H9 (cell line): Measurements from ENCODE around the gene CHST8. TPM values are rescaled to one million over a fixed set of nuclear protein-coding genes. Genes with fewer than 3 reads are reported as not detected.

ENCODE experiments used
- DNase-seq: peaks from one replicate; pipeline ENCODE4 v3.0.0-alpha.2; 2017
- H2AFZ ChIP-seq: one replicate; pipeline ENCODE4 v1.6.1; 2013; ENCODE audit warnings: mild to moderate bottlenecking, low read length, control low read depth, moderate library complexity
- H2AK5ac ChIP-seq: 2 replicates; pipeline ENCODE4 v1.6.1; 2013; ENCODE audit warnings: low read length, control low read depth, mixed read lengths; ENCODE audit not compliant: insufficient read length
- H2BK120ac ChIP-seq: one replicate; pipeline ENCODE4 v1.6.1; 2013; ENCODE audit warnings: low read depth, mild to moderate bottlenecking, low read length, control low read depth, inconsistent platforms; ENCODE audit not compliant: poor library complexity, severe bottlenecking
- H2BK12ac ChIP-seq: 2 replicates; pipeline ENCODE4 v1.6.1; 2013; ENCODE audit warnings: low read length, control low read depth, mixed read lengths, low read depth; ENCODE audit not compliant: insufficient read length
- H2BK15ac ChIP-seq: 2 replicates; pipeline ENCODE4 v1.6.1; 2013; ENCODE audit warnings: low read depth, low read length, control low read depth
- H2BK20ac ChIP-seq: one replicate; pipeline ENCODE4 v1.6.1; 2013; ENCODE audit warnings: low read depth, mild to moderate bottlenecking, low read length, control low read depth, inconsistent platforms; ENCODE audit not compliant: poor library complexity, severe bottlenecking
- H2BK5ac ChIP-seq: 2 replicates; pipeline ENCODE4 v1.6.1; 2013; ENCODE audit warnings: low read length, control low read depth, mixed read lengths; ENCODE audit not compliant: insufficient read length
- H3K14ac ChIP-seq: 2 replicates; pipeline ENCODE4 v1.6.1; 2013; ENCODE audit warnings: low read length, control low read depth; ENCODE audit not compliant: insufficient read depth
- H3K18ac ChIP-seq: 2 replicates; pipeline ENCODE4 v1.6.1; 2013; ENCODE audit warnings: low read depth, mild to moderate bottlenecking, mixed read lengths, low read length, control low read depth; ENCODE audit not compliant: insufficient read length
- H3K23ac ChIP-seq: 2 replicates; pipeline ENCODE4 v1.6.1; 2013; ENCODE audit warnings: low read length, control low read depth, mixed read lengths, low read depth; ENCODE audit not compliant: insufficient read length
- H3K23me2 ChIP-seq: 2 replicates; pipeline ENCODE4 v1.6.1; 2013; ENCODE audit warnings: low read depth, mild to moderate bottlenecking, mixed read lengths, low read length, control low read depth; ENCODE audit not compliant: insufficient read length, poor library complexity, severe bottlenecking
- H3K27ac ChIP-seq: 2 replicates; pipeline ENCODE4 v1.5.1; 2013; ENCODE audit warnings: low read length, control low read depth, mixed read lengths, low read depth; ENCODE audit not compliant: insufficient read length
- H3K27me3 ChIP-seq: 2 replicates; pipeline ENCODE4 v1.6.1; 2013; ENCODE audit warnings: low read length, control low read depth, inconsistent platforms; ENCODE audit not compliant: insufficient read depth
- H3K4ac ChIP-seq: 2 replicates; pipeline ENCODE4 v1.6.1; 2013; ENCODE audit warnings: low read depth, mild to moderate bottlenecking, control low read depth, inconsistent platforms, low read length, moderate library complexity
- H3K4me1 ChIP-seq: 2 replicates; pipeline ENCODE4 v1.6.1; 2013; ENCODE audit warnings: low read length, control low read depth, inconsistent platforms; ENCODE audit not compliant: insufficient read depth
- H3K4me2 ChIP-seq: 2 replicates; pipeline ENCODE4 v1.6.1; 2013; ENCODE audit warnings: low read length, control low read depth, mixed read lengths; ENCODE audit not compliant: insufficient read length, insufficient read depth
- H3K56ac ChIP-seq: 2 replicates; pipeline ENCODE4 v1.6.1; 2013; ENCODE audit warnings: low read depth, mild to moderate bottlenecking, mixed read lengths, low read length, control low read depth; ENCODE audit not compliant: insufficient read length
- H3K79me1 ChIP-seq: 2 replicates; pipeline ENCODE4 v1.6.1; 2013; ENCODE audit warnings: low read depth, mild to moderate bottlenecking, moderate library complexity, low read length, control low read depth, inconsistent platforms; ENCODE audit not compliant: insufficient read depth, poor library complexity, severe bottlenecking
- H3K79me2 ChIP-seq: 2 replicates; pipeline ENCODE4 v1.6.1; 2013; ENCODE audit warnings: low read length, control low read depth, inconsistent platforms; ENCODE audit not compliant: insufficient read depth
- H3K9ac ChIP-seq: 2 replicates; pipeline ENCODE4 v1.6.1; 2013; ENCODE audit warnings: low read length, control low read depth, mixed read lengths; ENCODE audit not compliant: insufficient read length; ENCODE audit errors: extremely low read depth
- H3K9me3 ChIP-seq: one replicate; pipeline ENCODE4 v1.6.1; 2013; ENCODE audit warnings: low read depth, low read length, inconsistent platforms; ENCODE audit not compliant: control insufficient read depth
- H3T11ph ChIP-seq: one replicate; pipeline ENCODE4 v1.6.1; 2013; ENCODE audit warnings: mild to moderate bottlenecking, low read length, control low read depth, inconsistent platforms
- H4K20me1 ChIP-seq: one replicate; pipeline ENCODE4 v1.6.1; 2013; ENCODE audit not compliant: control insufficient read depth, insufficient read length, insufficient read depth
- H4K5ac ChIP-seq: 2 replicates; pipeline ENCODE4 v1.6.1; 2013; ENCODE audit warnings: low read depth, mild to moderate bottlenecking, mixed read lengths, low read length, control low read depth; ENCODE audit not compliant: insufficient read length
- H4K8ac ChIP-seq: replicated peaks from 2 replicates; pipeline ENCODE4 v1.6.1; 2013; ENCODE audit warnings: low read length, control low read depth, mixed read lengths, low read depth; ENCODE audit not compliant: insufficient read length
- H4K91ac ChIP-seq: 2 replicates; pipeline ENCODE4 v1.6.1; 2013; ENCODE audit warnings: low read depth, mild to moderate bottlenecking, moderate library complexity, mixed read lengths, low read length, control low read depth; ENCODE audit not compliant: insufficient read length
- H3K27ac Mint-ChIP-seq, 3 experiments: 2 replicates in 2 of 3; 3 replicates in 1 of 3; pipeline ENCODE4 v1.8.0; 2020 to 2021; ENCODE audit warnings: mixed read lengths in 3 of 3, mild to moderate bottlenecking in 1 of 3, moderate library complexity in 1 of 3
- H3K27me3 Mint-ChIP-seq: 2 replicates; pipeline ENCODE4 v1.8.0; 2021; ENCODE audit warnings: low read depth, mild to moderate bottlenecking, moderate library complexity, mixed read lengths
- H3K36me3 Mint-ChIP-seq, 3 experiments: 2 replicates in 2 of 3; 3 replicates in 1 of 3; pipeline ENCODE4 v1.8.0; 2020 to 2021; ENCODE audit warnings: low read depth in 3 of 3, mixed read lengths in 3 of 3; ENCODE audit not compliant: insufficient read depth in 1 of 3
- H3K4me1 Mint-ChIP-seq, 2 experiments: 2 replicates each; pipeline ENCODE4 v1.8.0; 2020; ENCODE audit warnings: mixed read lengths in 2 of 2
- H3K4me3 Mint-ChIP-seq, 2 experiments: 2 replicates in 1 of 2; 3 replicates in 1 of 2; pipeline ENCODE4 v1.8.0; 2020 to 2021; ENCODE audit warnings: mild to moderate bottlenecking in 2 of 2, mixed read lengths in 2 of 2, moderate library complexity in 1 of 2
- H3K9me3 Mint-ChIP-seq, 2 experiments: 2 replicates in 1 of 2; 3 replicates in 1 of 2; pipeline ENCODE4 v1.8.0; 2020; ENCODE audit warnings: mild to moderate bottlenecking in 2 of 2, mixed read lengths in 2 of 2, moderate library complexity in 1 of 2
- CTCF ChIP-seq: fragments of 200-600 bp; sonication (generic); conservative IDR thresholded peaks from 3 replicates; pipeline ENCODE4 v1.8.0; 2021; ENCODE audit warnings: antibody characterized with exemption, mild to moderate bottlenecking
- WGBS: extraction: QIAGEN DNeasy Blood & Tissue Kit; methylation state at CpG from one replicate; pipeline ENCODE4 v1.1.7; 2013; ENCODE audit warnings: missing lambda C conversion rate, low lambda C conversion rate, mixed read lengths; ENCODE audit not compliant: insufficient read length; ENCODE audit errors: extremely low coverage; 5-methylcytosine and 5-hydroxymethylcytosine counted together
- total RNA-seq: library from RNA; stranded (reverse); gene quantifications from 2 replicates; pipeline ENCODE4 v1.2.1, GENCODE V29; 2021

CHST8 gene
- total RNA-seq, 1 experiment from 2014 or later = 5.1 TPM

GRCh38 chr19:33728141-33728540, 106.4 kb downstream of the CHST8 start:
- no peaks in the 10 kb centered on the region for H3K79me2 ChIP-seq
- no peak overlapping the region for H2AFZ ChIP-seq
- H2AK5ac ChIP-seq = no peak overlapping the region
- H3K79me1 ChIP-seq = no peaks in the 10 kb centered on the region
- no peaks in the 10 kb centered on the region for H3K27me3 ChIP-seq
- H3K4me3 Mint-ChIP-seq = no peak overlapping the region
- WGBS = no CpG with 5 or more reads among the region's 3 CpGs
- H3K9me3 Mint-ChIP-seq = peaks cover 10 to 14% of the 10 kb centered on the region in 2 experiments; a peak in 4 of 5 replicates
- H4K5ac ChIP-seq = no peak overlapping the region
- H2BK15ac ChIP-seq = no peak overlapping the region
- no peak overlapping the region for H2BK5ac ChIP-seq
- no peak for TF ChIP-seq CTCF
- no peak overlapping the region for H3K27ac ChIP-seq
- no peaks in the 10 kb centered on the region for H3K4me1 Mint-ChIP-seq
- H3K36me3 Mint-ChIP-seq = peaks cover 0 to 20% (median 0%) of the 10 kb centered on the region in 3 experiments; a peak in 3 of 7 replicates
- H3K27ac Mint-ChIP-seq = no peak overlapping the region; a peak in 2 of 7 replicates
- H3K23me2 ChIP-seq = no peaks in the 10 kb centered on the region
- peaks cover 11% of the 10 kb centered on the region; the same call in 1 of the 2 replicates for H3K27me3 Mint-ChIP-seq
- no peak overlapping the region for H3T11ph ChIP-seq
- DNase-seq = no peak
- H3K18ac ChIP-seq = no peak overlapping the region
- H2BK12ac ChIP-seq = no peak overlapping the region
- no peak overlapping the region for H3K14ac ChIP-seq
- H3K4me2 ChIP-seq = no peak overlapping the region
- no peak overlapping the region for H3K9ac ChIP-seq
- no peak overlapping the region for H3K4ac ChIP-seq
- H4K8ac ChIP-seq = no peak overlapping the region
- H3K9me3 ChIP-seq = no peaks in the 10 kb centered on the region
- no peak overlapping the region for H2BK20ac ChIP-seq
- no peak overlapping the region for H3K56ac ChIP-seq
- H4K20me1 ChIP-seq = peaks cover 2% of the 10 kb centered on the region
- H3K4me1 ChIP-seq = no peaks in the 10 kb centered on the region
- H4K91ac ChIP-seq = no peak overlapping the region
- H2BK120ac ChIP-seq = no peak overlapping the region
- no peak overlapping the region for H3K23ac ChIP-seq
